WI38 (cell line): ENCODE results near the gene GPR17.
A peak's percentile ranks its signal among the peaks of the same experiment; 100 is the strongest.

Source experiments
- H3K4me3 ChIP-seq: 2 replicates; pipeline ENCODE4 v1.5.1; 2011; ENCODE audit warnings: low read depth, mild to moderate bottlenecking, control low read depth, low read length
- CTCF ChIP-seq: IDR thresholded peaks from 2 replicates; pipeline ENCODE4 v1.5.1; 2012; ENCODE audit warnings: low read depth, mild to moderate bottlenecking, control low read depth, low read length

Gene GPR17

DNA sequence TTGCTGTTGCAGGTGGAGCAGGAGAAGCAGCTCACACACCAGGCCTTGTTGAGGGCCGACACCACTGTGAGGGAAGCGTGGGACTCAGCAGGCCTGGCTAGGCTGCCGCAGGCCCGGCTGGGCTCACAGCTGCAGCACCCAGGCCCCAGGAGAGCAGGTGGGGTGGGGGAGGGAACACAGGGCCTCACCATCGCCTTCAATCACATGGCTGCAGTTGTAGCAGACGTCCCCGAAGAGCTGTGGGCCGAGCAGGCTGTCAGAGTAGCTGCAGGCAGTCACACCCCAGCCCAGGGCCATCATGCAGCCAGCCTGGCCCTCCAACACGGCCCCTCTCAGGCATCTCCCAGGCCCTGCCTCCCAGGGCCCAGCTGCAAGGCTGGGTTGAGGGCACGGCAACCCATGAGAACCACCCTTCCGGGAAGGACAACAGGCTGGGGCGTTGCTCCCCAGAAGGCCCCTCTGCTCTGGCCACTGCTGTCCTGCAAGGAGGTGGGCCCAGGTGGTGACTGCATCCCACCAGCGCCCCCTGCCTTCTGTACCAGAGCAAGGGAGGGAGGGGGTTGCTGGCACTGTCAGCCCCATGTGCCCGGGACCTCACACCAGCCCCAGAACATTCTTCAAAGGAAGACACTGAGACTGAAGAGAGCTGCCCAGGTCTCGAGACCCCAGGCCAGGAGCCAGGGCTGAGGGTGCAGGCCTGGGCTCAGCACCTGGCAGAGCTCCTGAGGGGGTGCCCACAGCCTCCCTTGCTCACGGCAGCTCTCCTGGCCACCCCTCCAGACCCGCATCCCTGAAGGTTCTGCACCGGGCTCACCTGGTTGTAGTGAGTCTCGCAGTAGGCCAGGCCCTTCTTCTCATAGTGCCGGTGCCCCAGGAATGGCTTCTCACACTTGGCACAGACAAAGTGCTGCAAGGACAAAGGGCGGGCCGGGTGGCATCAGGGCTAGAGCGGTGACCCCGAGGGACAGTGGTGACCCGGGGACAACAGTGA lies 5.6 kb upstream of the GPR17 start:
- no peak overlapping the region for H3K4me3 ChIP-seq

DNA sequence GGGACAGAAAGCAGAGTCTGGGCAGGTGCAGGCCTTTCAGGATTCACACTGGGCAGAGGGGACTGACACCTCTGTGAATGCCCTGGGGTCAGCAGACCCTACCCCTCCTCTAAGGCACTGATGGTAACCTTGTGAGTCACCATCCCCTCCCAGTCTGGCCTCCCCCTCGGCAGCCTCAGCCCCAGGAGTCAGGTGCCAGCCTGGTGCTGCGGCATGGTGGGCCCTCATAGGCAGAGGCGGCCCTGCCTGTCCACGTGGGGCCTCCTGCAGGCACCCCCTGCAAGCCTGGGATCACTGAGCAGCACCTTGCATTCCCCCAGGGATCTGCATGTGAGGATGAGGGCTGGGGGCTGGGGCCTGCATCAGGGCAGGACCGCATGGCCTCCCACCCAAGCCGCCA lies 4.8 kb upstream of the GPR17 start:
- no peak overlapping the region for H3K4me3 ChIP-seq
- no peak for TF ChIP-seq CTCF

More for the DNA sequence above, 5.6 kb upstream of the GPR17 start:
- TF ChIP-seq CTCF, result peak; percentile 16; the same call in 1 of the 2 replicates

GRCh38 chr2:127641846-127642507 lies 4.0 kb upstream of the GPR17 start:
- no peak for TF ChIP-seq CTCF
- no peak overlapping the region for H3K4me3 ChIP-seq

GRCh38 chr2:127642706-127643438 lies 3.1 kb upstream of the GPR17 start:
- TF ChIP-seq CTCF, result no peak
- no peak overlapping the region for H3K4me3 ChIP-seq

DNA sequence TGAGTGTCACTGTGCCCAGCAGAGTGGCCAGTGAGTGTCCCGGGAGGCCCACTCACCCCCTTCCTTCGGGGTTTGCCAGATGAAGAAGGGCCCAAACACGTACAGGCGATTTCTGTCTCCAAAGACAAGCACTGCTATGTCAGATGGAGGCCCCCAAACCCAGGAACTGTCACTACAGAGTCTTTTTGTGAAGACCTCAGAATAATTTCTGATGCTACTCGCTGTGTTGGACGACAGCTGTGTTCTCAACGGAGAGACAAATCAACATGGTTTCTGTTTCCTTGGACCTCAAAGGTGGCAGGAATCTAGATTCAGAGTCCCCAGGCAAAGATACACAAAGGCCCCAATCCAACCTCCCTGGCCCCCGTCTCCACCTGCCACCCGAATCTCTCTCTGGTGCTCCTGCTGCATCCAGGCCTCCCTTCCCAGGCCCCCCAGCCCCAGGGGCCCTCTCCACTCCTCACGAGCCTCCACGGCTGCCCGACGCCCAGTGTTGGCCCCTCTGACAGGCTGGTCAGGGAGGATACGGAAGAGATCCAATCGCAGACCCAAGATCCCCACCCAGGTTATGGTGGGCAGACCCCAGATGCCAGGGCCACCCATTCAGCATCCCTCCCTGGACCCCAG lies 2.4 kb upstream of the GPR17 start:
- no peak for TF ChIP-seq CTCF
- H3K4me3 ChIP-seq, result no peak overlapping the region

- TF ChIP-seq CTCF, result no peak
- no peak overlapping the region for H3K4me3 ChIP-seq
Observed at GRCh38 chr2:127644066-127645025, 1.6 kb upstream of the GPR17 start.
